GM18520 (cell line): ENCODE data around the gene CYP4F8.

Source experiments
- ATAC-seq: cut with Tn5 transposase; IDR thresholded peaks from one replicate; pipeline ENCODE4 v1.9.1; 2021; ENCODE audit not compliant: unreplicated experiment

Gene CYP4F8

DNA sequence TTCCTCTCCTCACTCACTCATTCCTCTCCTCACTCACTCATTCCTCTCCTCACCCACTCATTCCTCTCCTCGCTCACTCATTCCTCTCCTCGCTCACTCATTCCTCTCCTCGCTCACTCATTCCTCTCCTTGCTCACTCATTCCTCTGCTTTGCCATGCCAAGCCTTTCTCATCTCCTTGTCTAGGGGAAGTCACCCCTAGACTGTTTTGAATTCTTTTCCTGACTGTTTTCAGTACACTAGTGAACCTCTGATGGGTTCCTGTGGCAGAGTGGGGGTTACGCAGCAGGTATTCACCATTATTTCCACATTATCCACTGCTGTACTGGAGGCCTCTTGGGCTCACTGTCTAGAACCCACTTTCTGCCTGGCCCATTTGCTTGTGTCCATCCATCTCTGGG lies 1.2 kb downstream of the CYP4F8 start:
- ATAC-seq = no peak

DNA sequence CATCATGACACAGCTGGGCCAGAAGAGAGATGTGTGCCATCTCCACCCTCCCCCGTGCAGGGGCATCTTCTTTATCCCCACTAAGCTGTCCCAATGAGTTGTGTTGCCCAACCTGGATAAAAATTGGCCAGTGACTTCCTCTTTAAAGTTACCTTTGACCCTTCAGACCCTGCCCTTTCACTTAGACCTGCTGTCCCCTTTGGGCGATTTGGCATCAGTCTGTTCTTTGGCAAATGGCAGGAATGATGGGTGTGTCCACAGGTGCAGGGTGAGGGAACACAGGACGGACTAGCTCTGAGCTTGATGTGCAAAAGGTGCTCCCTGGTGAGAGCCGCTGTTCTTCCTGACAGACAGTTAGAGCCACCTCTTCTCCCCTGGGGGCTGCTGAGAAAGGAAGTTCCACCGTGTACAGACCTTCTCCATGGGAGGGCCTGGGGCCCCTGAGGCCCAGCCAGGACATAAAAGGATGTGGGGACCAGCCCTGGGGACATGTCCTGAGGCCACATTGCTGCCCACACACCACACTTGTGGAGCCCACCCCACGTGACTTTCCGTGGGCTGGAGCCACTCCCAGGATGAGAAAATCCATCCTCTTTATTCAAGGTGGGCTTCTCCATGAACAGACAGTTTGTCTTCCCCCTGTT lies 1.7 kb downstream of the CYP4F8 start:
- ATAC-seq = no peak

DNA sequence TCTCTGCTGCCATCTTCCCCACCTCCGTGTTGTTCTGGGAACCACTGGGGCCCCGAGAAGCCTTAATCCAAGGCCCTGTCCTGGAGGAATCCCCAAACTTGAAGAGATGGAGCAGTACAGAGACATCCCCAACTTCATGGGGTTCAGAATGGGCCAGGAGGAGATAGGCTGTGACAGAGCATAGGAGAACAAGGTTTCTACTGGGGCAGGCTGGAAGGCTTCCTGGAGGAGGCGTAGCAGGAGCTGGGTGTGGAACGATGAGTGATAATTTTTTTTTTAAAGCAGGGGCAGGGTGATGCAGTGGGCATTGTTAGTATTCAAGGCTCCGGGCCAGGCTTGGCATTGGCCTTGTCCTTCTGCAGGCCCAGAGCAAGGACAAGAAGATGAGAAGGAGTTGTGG lies 3.3 kb downstream of the CYP4F8 start:
- no peak for ATAC-seq

DNA sequence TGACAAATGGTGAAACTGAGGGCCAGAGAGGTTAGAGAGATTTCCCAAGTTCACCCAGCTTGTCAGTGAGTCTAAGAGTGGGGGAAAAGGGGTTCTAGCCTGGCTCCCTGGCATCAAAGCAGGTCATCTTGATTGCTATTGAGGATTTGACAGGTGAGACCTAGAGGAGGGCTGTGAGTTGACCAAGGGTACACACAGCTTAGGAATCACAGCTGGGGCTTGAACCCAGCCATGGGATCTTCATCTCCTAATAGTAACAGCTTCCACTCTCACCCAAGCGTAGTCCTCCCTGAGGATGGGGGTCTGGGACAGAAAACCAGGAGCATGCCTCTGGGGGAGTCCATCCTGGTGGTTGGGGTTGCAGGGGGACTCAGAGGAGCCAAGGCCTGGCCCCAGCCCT lies 6.8 kb downstream of the CYP4F8 start:
- ATAC-seq = no peak

DNA sequence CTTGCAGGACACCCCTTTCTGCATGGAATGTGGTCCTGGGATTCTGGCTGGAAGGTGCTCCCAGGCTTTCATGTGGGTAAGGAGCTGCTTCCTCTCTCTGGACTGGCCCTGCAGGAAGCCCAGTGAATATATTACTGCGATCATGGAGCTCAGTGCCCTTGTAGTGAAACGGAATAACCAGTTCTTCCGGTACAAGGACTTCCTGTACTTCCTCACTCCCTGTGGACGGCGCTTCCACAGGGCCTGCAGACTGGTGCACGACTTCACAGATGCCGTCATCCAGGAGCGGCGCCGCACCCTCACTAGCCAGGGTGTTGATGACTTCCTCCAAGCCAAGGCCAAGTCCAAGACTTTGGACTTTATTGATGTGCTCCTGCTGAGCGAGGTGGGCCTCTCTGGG lies 8.0 kb downstream of the CYP4F8 start:
- ATAC-seq = no peak

DNA sequence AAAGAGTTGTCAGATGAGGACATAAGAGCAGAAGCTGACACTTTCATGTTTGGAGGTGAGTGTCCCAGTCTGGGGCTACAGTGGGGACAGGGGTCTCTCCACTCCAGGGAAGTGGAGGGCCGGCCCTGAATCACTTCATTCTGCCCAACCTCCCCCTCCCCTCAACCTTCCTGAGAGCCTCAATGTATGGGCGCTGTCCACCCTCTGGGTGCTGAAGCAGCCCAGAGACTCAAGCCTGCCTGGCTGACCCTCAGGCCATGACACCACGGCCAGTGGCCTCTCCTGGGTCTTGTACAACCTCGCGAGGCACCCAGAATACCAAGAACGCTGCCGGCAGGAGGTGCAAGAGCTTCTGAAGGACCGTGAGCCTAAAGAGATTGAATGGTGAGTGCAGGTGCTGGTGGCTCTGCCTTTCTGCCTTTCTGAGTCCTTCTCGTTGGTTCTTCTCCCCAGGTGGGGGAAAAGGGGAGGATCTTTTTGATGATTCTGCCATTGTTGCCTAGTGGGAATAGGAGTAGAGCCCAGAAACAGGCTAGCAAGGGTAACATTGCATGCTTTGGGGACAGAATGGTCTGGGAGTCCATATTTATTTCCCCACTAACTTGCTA lies 8.8 kb downstream of the CYP4F8 start:
- ATAC-seq = no peak

DNA sequence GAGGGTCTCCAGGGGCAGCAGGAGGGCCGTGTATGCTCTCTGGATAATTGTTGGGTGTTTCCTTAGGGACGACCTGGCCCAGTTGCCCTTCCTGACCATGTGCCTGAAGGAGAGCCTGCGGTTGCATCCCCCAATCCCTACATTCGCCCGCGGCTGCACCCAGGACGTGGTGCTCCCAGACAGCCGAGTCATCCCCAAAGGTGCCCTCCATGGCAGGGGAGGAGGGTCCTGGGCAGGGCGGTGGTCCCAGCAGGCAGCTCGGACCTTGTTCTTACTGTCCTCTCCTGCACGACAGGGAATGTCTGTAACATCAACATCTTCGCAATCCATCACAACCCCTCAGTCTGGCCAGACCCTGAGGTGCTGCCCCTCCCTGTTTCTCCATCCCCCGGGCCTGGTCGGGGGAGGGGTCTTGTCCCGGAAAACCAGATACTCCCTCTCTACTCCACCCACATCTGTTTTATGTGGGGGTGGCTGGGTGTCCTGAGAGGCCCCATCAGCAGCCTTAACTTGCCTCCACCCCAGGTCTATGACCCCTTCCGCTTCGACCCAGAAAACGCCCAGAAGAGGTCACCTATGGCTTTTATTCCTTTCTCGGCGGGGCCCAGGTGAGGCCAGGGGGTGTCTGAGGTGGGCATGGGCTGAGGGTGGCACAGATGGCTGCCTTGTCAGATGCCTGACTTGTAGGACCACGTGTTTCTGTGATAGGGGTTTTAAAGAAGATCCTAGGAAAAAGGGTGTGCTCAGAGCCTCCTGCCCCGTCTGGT lies 13.4 kb downstream of the CYP4F8 start:
- no peak for ATAC-seq

DNA sequence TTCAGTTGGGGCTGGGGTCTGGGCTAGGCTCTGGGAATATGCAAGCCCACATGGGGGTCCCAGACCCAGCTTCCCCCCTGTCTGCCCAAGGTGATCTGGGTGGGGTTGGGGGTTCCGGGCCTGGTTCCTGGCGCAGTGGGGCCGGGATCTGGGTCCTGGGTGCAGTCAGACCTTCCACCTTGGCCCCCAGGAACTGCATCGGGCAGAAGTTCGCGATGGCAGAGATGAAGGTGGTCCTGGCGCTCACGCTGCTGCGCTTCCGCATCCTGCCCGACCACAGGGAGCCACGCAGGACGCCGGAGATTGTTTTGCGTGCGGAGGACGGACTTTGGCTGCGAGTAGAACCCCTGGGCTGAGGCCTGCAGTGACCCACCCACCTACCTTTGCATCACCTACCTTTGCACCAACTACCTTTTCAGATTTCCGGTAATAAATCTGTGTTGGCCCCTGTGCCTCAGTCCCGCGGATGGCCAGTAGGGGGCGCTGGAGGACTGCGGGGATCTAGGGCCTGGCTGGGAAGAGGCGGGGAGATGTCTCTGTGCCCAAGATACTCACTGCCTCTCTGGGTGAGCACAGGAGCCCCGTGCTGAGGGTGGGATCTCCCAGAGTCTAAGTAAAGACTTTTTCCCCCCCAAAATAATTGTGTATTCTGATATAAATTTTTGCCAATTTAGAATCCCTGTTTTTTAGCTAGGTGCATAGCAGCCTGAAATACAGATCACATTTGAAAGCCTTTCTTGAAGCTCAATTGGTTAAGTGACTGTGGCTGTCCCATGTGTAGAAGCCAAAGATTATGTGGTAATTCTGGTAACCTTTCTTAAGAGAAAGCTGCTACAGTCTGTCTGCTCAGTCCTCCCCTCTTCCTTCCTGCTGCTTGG lies 14.2 kb downstream of the CYP4F8 start:
- ATAC-seq = no peak

DNA sequence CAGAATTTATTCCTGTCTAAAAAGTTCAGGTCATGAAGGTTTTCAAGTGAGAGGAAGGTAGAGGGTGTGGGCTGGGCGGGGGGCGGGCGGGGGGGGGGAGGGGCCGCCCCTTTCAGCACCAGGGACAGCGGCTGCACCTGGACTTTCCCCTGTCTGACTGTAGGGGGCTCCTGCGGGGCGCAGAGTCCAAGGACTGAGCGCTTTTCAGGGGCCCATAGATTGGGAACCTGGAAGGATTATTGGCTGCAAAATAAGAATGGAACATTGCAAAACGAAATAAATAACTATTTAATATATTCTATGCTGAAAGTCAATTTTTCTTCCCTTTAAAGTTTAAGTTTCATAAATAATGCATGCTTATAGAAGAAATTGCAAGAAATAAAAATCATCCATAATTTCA lies 16.8 kb downstream of the CYP4F8 start:
- no peak for ATAC-seq

DNA sequence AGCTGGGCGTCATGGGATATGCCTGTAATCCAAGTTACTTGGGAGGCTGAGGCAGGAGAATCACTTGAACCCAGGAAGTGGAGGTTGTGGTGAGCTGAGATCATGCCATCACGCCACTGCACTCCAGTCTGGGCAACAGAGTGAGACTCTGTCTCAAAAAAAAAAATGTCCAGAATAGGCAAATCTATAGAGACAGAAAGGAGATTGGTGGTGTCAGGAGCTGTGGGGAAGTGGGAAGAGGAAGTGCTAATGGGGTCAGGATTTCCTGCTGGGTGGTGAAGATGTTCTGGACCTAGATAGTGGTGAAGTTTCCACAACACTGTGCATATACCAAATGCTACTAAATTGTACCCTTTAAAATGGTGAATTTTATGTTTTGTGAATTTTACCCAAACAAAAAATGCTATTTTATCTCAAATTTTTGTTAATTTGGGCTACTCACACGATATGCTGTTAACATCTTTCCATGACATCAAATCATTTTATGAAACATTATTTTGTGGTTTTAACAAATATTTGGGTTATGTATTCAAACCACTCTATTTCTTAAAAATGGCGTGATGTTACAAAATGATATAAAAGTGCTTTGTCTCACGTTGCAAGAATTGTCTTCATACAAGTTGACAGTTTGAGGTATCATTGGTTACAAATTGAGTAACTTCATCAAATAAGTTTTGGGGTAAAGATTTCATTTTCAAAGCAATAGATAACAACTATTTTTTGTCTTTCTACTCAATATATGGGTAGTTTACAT lies 18.2 kb downstream of the CYP4F8 start:
- ATAC-seq = no peak

DNA sequence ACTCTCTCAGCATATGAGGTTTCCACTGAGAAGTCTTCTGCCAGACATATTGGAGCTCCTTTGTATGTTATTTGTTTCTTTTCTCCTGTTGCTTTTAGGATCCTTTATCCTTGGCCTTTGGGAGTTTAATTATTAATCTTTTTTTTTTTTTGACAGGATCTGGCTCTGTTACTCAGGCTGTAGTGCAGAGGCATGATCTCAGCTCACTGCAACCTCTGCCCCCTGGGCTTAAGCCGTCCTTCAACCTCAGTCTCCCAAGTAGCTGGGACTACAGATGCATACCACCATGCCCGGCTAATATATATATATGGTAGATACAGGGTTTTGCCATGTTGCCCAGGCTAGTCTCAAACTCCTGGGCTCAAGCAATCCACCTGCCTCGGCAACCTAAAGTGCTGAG lies 19.1 kb downstream of the CYP4F8 start:
- ATAC-seq = no peak

DNA sequence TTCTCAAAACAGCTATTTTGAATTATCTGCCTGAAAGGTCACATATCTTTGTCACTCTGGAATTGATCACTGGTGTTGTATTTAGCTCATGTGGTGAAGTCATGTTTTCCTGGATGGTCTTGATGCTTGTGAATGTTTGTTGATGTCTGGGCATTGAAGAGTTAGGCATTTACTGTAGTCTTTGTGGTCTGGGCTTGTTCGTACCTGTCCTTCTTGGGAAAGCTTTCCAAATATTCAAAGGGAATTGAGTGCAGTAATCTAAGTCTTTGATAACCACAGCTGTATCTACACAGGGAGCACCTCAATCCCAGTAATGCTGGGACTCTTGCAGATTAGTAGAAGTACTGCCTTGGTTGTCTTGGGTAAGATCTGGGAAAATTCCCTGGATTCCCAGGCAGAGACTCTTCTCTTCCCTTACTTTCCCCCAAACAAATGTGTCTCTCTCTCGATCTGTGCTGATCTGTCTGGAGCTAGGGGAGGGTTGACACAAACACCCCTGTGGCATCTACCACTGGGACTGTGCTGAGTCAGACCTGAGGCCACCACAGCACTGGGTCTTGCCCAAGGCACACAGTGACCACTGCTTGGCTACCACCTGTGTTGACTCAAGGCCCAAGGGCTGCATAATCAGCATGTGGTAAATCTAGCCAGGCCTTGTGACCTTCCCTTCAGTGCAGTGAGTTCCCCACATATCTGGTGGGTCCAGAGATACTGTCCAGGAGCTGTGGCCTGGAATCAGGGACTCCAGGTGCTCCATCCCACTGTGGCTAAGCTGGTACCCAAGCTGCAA lies 20.2 kb downstream of the CYP4F8 start:
- no peak for ATAC-seq

DNA sequence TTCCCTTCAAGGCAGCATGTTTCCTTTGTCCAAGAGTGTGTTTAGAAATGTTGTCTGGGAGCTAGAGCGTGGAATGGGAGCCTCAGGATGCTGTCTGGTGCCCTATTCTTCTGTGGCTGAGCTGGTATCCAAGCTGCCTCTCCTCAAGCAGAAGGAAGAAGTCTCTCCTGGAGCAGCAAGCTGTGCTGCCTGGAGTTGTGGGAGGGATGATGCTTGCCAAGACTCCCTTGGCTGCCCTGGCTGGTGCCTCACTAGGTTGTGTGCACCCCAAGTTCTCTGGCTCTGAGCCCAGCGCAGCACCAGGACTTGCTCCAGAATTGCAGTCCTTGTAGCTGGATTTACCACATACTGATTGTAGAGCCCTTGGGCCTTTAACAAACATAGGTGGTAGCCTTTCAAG lies 21.0 kb downstream of the CYP4F8 start:
- no peak for ATAC-seq

DNA sequence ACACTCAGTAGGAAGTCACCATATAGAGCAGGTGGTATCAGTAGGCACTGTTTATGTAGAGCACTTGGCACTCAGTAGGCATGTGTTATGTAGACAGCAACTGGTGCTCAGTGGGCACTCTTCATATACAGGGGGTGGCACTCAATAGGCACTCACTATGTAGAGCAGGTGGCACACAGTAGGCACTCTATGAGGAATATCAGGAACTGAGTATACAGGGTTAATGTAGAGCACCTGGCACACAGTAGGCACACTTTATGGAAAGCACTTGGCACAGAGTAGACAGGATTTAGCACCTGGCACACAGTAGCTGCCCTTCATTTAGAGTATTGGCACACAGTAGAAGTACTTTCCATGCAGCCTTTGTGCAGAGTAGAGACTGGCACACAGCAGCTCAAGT lies 24.6 kb downstream of the CYP4F8 start:
- no peak for ATAC-seq

DNA sequence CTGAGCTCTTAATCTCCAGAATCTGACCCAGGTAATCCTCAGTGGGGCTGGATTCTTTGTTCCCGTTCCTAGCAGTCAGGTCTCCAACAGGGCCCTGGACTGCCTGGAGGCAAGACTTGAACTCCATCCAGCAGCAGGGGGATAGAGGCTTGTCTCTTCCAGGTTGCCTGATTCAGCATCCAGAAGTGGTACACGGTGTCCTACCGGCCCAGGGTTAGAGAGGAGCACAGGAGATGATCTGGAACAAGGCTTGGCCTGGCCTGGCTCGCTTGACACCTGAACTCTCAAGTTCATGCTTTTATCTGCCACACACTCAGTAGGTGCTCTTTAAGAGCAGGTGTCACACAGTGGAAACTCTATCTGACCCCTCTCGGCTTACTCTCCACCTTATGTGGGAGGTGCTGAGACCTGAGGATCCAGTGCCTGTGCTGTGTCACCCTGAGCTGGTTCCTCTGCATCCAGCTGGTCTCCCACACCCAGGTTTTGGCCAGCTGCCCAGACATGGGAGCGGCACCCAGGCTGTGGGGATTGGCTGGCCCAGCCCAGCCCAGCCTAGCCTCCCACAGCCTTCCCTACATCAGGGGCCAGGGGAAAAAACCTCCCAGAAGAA lies 25.4 kb downstream of the CYP4F8 start, which contains the start of gene CYP4F3:
Gene CYP4F3, plus strand, starts transcription at position 604 of the 610 bp plus-strand sequence. CDS start 519 bp downstream, outside the sequence.
- ATAC-seq = no peak

DNA sequence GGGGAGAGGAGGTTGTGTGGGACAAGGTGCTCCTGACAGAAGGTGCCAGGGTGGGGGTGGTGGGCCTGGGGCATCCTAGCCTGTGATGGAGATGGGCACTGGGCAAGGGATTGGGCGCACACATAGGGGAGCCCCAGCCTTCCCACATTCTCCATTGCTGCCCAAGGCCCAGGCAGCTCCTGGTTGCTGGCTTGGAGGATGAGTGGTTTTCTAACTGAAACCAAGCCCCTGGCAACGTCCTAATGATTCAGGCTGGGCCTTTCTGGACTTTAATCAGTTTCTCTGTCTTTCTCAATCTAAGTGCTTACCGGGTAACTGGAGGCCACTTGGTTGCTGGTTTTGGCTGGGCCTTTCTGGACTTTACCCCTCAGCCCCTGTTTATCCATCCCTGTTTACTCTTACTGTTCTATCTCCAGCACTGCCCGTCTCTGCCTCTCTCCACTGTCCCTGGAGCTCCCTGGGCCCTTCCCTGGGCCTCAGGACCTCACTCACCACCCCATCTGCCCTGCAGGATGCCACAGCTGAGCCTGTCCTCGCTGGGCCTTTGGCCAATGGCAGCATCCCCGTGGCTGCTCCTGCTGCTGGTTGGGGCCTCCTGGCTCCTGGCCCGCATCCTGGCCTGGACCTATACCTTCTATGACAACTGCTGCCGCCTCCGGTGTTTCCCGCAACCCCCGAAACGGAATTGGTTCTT lies 26.0 kb downstream of the CYP4F8 start:
- no peak for ATAC-seq

DNA sequence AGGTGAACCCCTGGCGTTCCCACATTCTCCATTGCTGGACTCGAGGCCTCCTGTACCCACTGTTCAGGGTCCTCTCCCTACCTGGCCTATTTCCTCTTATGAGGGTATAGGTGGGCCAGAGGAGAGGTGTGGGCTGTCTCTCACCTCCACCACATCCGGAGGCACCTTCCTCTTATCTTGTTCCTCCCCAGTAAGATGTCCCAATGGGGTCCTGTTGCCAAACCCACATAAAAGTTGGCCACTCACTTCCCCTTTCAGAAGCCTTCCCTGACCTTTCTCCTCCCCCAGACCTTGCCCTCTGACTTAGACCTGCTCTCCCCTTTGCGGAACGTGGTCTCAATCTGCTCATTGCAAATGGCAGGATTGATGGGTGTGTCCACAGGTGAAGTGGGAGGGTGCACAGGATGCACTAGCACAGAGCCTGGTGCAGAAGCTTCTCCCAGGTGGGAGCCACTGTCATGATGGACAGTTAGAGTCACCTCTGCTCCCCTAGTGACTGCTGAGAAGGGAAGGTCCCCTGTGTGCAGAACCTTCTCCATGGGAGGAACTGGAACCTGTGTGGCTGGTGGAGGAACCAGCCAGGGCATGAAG lies 27.0 kb downstream of the CYP4F8 start:
- no peak for ATAC-seq

DNA sequence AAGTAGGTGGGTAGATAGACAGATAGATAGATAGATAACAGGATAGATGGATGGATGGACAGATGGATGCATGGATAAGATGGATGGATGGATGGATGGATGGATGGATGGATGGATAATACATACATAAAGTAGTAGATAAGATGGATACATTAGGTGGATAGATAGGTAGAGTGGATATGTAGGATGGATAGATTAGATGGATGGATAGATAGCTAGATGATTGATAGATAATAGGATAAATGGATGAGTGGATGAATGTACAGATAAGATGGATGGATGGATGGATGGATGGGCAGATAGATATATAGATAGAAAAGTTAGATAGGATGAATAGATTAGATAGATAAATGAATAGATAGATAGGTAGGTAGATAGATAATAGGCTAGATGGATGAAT lies 27.8 kb downstream of the CYP4F8 start:
- ATAC-seq = no peak
